22Rv1 (cell line): ENCODE measurements around the gene DMKN.
"Not testable (repeated sequence)": the region's sequence is repeated elsewhere in the genome, so short reads cannot be mapped to it uniquely, and the experiment has no call there.

ENCODE experiments used
- CTCF ChIP-seq: fragments of 450-650 bp; IDR thresholded peaks from 2 replicates; pipeline ENCODE4 v1.5.1; 2017; ENCODE audit warnings: mild to moderate bottlenecking
- ZFX ChIP-seq: fragments of 450-650 bp; IDR thresholded peaks from 2 replicates; pipeline ENCODE4 v1.6.1; 2017; ENCODE audit warnings: antibody characterized with exemption, borderline replicate concordance

GRCh38 chr19:35474594-35474993 is 38.9 kb downstream of the DMKN start:
- not testable (repeated sequence) for TF ChIP-seq CTCF, ZFX
